HG03565 (cell line): Measurements from ENCODE around the gene THAP7.

Experiments used
- ATAC-seq: cut with Tn5 transposase; IDR thresholded peaks from one replicate; pipeline ENCODE4 v1.9.1; 2021; ENCODE audit warnings: mild to moderate bottlenecking, moderate library complexity; ENCODE audit not compliant: unreplicated experiment

The THAP7 gene

DNA sequence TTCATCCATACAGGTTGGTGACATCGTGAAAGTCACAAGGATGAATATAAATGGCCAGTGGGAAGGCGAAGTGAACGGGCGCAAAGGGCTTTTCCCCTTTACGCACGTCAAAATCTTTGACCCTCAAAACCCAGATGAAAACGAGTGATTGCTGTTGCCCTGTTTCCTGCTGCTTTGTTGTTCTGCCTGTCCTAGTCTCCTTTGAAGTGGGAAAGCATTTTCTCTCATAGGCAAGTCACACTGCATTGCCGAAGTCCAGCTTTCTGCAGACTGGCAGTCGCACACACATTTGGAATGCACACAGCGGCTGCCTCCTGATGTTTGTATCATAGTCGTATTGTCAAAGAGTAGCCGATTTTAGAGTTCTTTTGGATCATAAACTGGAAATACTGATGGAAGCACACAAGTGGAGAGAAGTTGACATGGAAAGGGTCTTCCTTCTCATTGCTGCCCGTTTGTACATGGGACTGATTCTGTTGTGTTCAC lies 52.2 kb downstream of the THAP7 start:
- ATAC-seq: no peak
